SK-N-SH (cell line): ENCODE data around the gene LGI4. TPM values are rescaled to one million over a fixed set of nuclear protein-coding genes. Genes with fewer than 3 reads are reported as not detected.

ENCODE experiments used
- CTCF ChIA-PET: fragments of 300-600, 350-600 bp; formaldehyde crosslinking; extraction: SDS; loops from one replicate; lab custom pipeline; 2021; lab: Yijun Ruan, JAX
- POLR2A ChIA-PET: fragments of 350-600 bp; sonication (Branson Sonifier 250); formaldehyde crosslinking; extraction: SDS; loops from one replicate; lab custom pipeline; 2020; ENCODE audit warnings: antibody characterized with exemption, inconsistent platforms; lab: Yijun Ruan, JAX
- DNase-seq: peaks from one replicate; pipeline ENCODE4 v3.0.0; 2012
- H2AFZ ChIP-seq: fragments of 200-600 bp; sonication (generic); 2 replicates; pipeline ENCODE4 v1.8.1; 2016; ENCODE audit warnings: antibody characterized with exemption, mild to moderate bottlenecking, low read depth
- H3F3A ChIP-seq: fragments of 200-600 bp; sonication (generic); replicated peaks from 2 replicates; pipeline ENCODE3; 2016; ENCODE audit warnings: antibody characterized with exemption, mild to moderate bottlenecking; ENCODE audit not compliant: insufficient read depth
- H3K27ac ChIP-seq, 2 experiments: fragments of 200-500 bp in 1 of 2; fragments of 200-600 bp in 1 of 2; sonication (Bioruptor generic) in 1 of 2; sonication (generic), shearing (Covaris generic) in 1 of 2; 2 replicates each; pipeline versions ENCODE4 v1.5.1 to v1.6.1; 2014 to 2016; ENCODE audit warnings: low read depth in 2 of 2, inconsistent platforms in 1 of 2, low read length in 1 of 2, mild to moderate bottlenecking in 1 of 2, mixed read lengths in 1 of 2
- H3K27me3 ChIP-seq: fragments of 200-600 bp; sonication (generic), shearing (Covaris generic); 2 replicates; pipeline ENCODE4 v1.6.1; 2016; ENCODE audit warnings: mixed run types; ENCODE audit not compliant: insufficient read depth
- H3K36me3 ChIP-seq, 2 experiments: fragments of 200-500 bp in 1 of 2; fragments of 200-600 bp in 1 of 2; sonication (Bioruptor generic) in 1 of 2; sonication (generic) in 1 of 2; replicated peaks in 1 of 2; 2 replicates each; pipeline versions ENCODE3 to v1.5.1; 2014 to 2016; ENCODE audit warnings: low read length in 1 of 2, mild to moderate bottlenecking in 1 of 2; ENCODE audit not compliant: insufficient read depth in 2 of 2, control insufficient read depth in 1 of 2
- H3K4me1 ChIP-seq, 2 experiments: fragments of 200-500 bp in 1 of 2; fragments of 200-600 bp in 1 of 2; sonication (Bioruptor generic) in 1 of 2; sonication (generic), shearing (Covaris generic) in 1 of 2; 2 replicates each; pipeline versions ENCODE4 v1.5.1 to v1.6.1; 2014 to 2016; ENCODE audit warnings: low read depth in 1 of 2, low read length in 1 of 2, mixed run types in 1 of 2; ENCODE audit not compliant: insufficient read depth in 2 of 2, control insufficient read depth in 1 of 2
- H3K4me2 ChIP-seq: fragments of 200-600 bp; sonication (generic), shearing (Covaris generic); 2 replicates; pipeline ENCODE4 v1.6.1; 2017; ENCODE audit warnings: mixed run types
- H3K4me3 ChIP-seq, 2 experiments: fragments of 200-500 bp in 1 of 2; fragments of 200-600 bp in 1 of 2; sonication (Bioruptor generic) in 1 of 2; sonication (generic), shearing (Covaris generic) in 1 of 2; 2 replicates each; pipeline versions ENCODE4 v1.5.1 to v1.8.1; 2014 to 2016; ENCODE audit warnings: low read depth in 2 of 2, inconsistent platforms in 1 of 2, low read length in 1 of 2, mild to moderate bottlenecking in 1 of 2, mixed read lengths in 1 of 2, moderate library complexity in 1 of 2
- H3K79me2 ChIP-seq: fragments of 200-600 bp; sonication (generic); 2 replicates; pipeline ENCODE4 v1.8.1; 2017; ENCODE audit warnings: mild to moderate bottlenecking; ENCODE audit not compliant: insufficient read depth
- H3K9ac ChIP-seq: fragments of 200-600 bp; sonication (generic); 2 replicates; pipeline ENCODE4 v1.6.1; 2017; ENCODE audit warnings: mixed run types
- H3K9me2 ChIP-seq: fragments of 200-600 bp; sonication (generic); 2 replicates; pipeline ENCODE4 v1.6.1; 2017; ENCODE audit warnings: mixed run types
- H3K9me3 ChIP-seq: fragments of 200-600 bp; sonication (generic); 2 replicates; pipeline ENCODE4 v1.6.1; 2017; ENCODE audit warnings: mixed run types, mild to moderate bottlenecking, moderate library complexity
- H4K20me1 ChIP-seq: fragments of 200-600 bp; sonication (generic); 2 replicates; pipeline ENCODE4 v1.6.1; 2017; ENCODE audit warnings: mild to moderate bottlenecking, mixed run types; ENCODE audit not compliant: insufficient read depth
- CHD2 ChIP-seq: fragments of 150-350 bp; IDR thresholded peaks from 2 replicates; pipeline ENCODE4 v1.6.1; 2018; ENCODE audit warnings: low read length; ENCODE audit not compliant: partially characterized antibody
- ELF1 ChIP-seq: IDR thresholded peaks from 2 replicates; pipeline ENCODE4 v1.4.0; 2012
- EP300 ChIP-seq, 2 experiments: IDR thresholded peaks; 2 replicates each; pipeline versions ENCODE4 v1.4.0 to v1.6.1; 2012; ENCODE audit warnings: borderline replicate concordance in 1 of 2, low read depth in 1 of 2, low read length in 1 of 2
- EZH2phosphoT487 ChIP-seq: fragments of 200-600 bp; sonication (generic); IDR thresholded peaks from 2 replicates; pipeline ENCODE4 v1.6.1; 2017; ENCODE audit warnings: low read depth, mixed run types, mild to moderate bottlenecking, antibody characterized with exemption, moderate library complexity, borderline replicate concordance
- FOSL2 ChIP-seq: IDR thresholded peaks from 2 replicates; pipeline ENCODE4 v1.4.0; 2012; ENCODE audit warnings: low read depth, mild to moderate bottlenecking, moderate library complexity, borderline replicate concordance
- FOXJ3 ChIP-seq: sonication (generic); formaldehyde crosslinking; IDR thresholded peaks from 2 replicates; pipeline ENCODE4 v1.5.1; 2020; ENCODE audit warnings: mild to moderate bottlenecking, missing genetic modification reagents
- FOXM1 ChIP-seq: IDR thresholded peaks from 2 replicates; pipeline ENCODE4 v1.4.0; 2012; ENCODE audit warnings: low read depth, mild to moderate bottlenecking
- GABPA ChIP-seq: IDR thresholded peaks from 2 replicates; pipeline ENCODE4 v1.4.0; 2012; ENCODE audit warnings: low read depth, mild to moderate bottlenecking
- GATA2 ChIP-seq: sonication (generic); formaldehyde crosslinking; IDR thresholded peaks from 2 replicates; pipeline ENCODE4 v1.5.0; 2020; ENCODE audit warnings: mild to moderate bottlenecking, missing genetic modification reagents
- IRF3 ChIP-seq: fragments of 150-350 bp; IDR thresholded peaks from 2 replicates; pipeline ENCODE4 v1.6.1; 2016; ENCODE audit warnings: mild to moderate bottlenecking, low read depth, low read length
- JUND ChIP-seq: IDR thresholded peaks from 2 replicates; pipeline ENCODE4 v1.4.0; 2012
- MAX ChIP-seq: IDR thresholded peaks from 2 replicates; pipeline ENCODE4 v1.4.0; 2012; ENCODE audit warnings: low read depth
- MEF2A ChIP-seq: IDR thresholded peaks from 2 replicates; pipeline ENCODE4 v1.4.0; 2012; ENCODE audit warnings: low read depth, borderline replicate concordance
- MXI1 ChIP-seq: IDR thresholded peaks from 2 replicates; pipeline ENCODE4 v1.6.1; 2012; ENCODE audit warnings: mild to moderate bottlenecking, low read depth, low read length, improper control_type of control experiment
- NRF1 ChIP-seq: IDR thresholded peaks from 2 replicates; pipeline ENCODE4 v1.6.1; 2012; ENCODE audit warnings: low read depth, mild to moderate bottlenecking, low read length
- PBX3 ChIP-seq: IDR thresholded peaks from 2 replicates; pipeline ENCODE4; 2012
- POLR2AphosphoS5 ChIP-seq: IDR thresholded peaks from 2 replicates; pipeline ENCODE4 v1.6.1; 2012; ENCODE audit warnings: low read depth, low read length
- RAD21 ChIP-seq: IDR thresholded peaks from 2 replicates; pipeline ENCODE4 v1.6.1; 2012; ENCODE audit warnings: mild to moderate bottlenecking, low read length
- RCOR1 ChIP-seq: fragments of 150-350 bp; IDR thresholded peaks from 2 replicates; pipeline ENCODE4 v1.6.1; 2017; ENCODE audit warnings: antibody characterized with exemption, low read length
- SIN3A ChIP-seq: IDR thresholded peaks from 2 replicates; pipeline ENCODE4 v1.6.1; 2012; ENCODE audit warnings: low read depth, mild to moderate bottlenecking, low read length, moderate library complexity, borderline replicate concordance
- SMC3 ChIP-seq: IDR thresholded peaks from 2 replicates; pipeline ENCODE4 v1.6.1; 2012; ENCODE audit warnings: low read depth, low read length, improper control_type of control experiment
- TAF1 ChIP-seq: IDR thresholded peaks from 2 replicates; pipeline ENCODE4 v1.6.1; 2012; ENCODE audit warnings: low read depth, mild to moderate bottlenecking, low read length, moderate library complexity, borderline replicate concordance
- TCF12 ChIP-seq: IDR thresholded peaks from 2 replicates; pipeline ENCODE4 v1.4.0; 2012
- TEAD4 ChIP-seq: IDR thresholded peaks from 2 replicates; pipeline ENCODE4 v1.4.0; 2012; ENCODE audit warnings: mild to moderate bottlenecking, borderline replicate concordance; ENCODE audit not compliant: insufficient read depth
- USF1 ChIP-seq: IDR thresholded peaks from 2 replicates; pipeline ENCODE4 v1.4.0; 2012; ENCODE audit warnings: low read depth, borderline replicate concordance
- WGBS: methylation state at CpG from one replicate; pipeline ENCODE4 v1.1.6; 2017; ENCODE audit warnings: low lambda C conversion rate; 5-methylcytosine and 5-hydroxymethylcytosine counted together
- polyA plus RNA-seq, 3 experiments: library from polyadenylated mRNA; depleted of rRNA; stranded (reverse); fragments of >200 nt; gene quantifications; 2 replicates each; pipeline ENCODE4 v1.2.3, GENCODE V29; 2012
- TF ChIP-seq, protein P1 (sequence below): fragments of 200-600 bp; sonication (generic); IDR thresholded peaks from 2 replicates; pipeline ENCODE4 v1.6.1; 2017; ENCODE audit warnings: antibody characterized with exemption, mild to moderate bottlenecking, moderate library complexity
- TF ChIP-seq, protein P2 (sequence below): IDR thresholded peaks from 2 replicates; pipeline ENCODE4 v1.4.0; 2012; ENCODE audit warnings: low read depth, borderline replicate concordance

LGI4 gene
- polyA plus RNA-seq, 1 of the 3 experiments (the other 2 are of a cell fraction) = 0.05 TPM

GRCh38 chr19:35124098-35125060 is 10.5 kb downstream of the LGI4 start:
- Histone ChIP-seq H3K36me3 (no peaks in the 10 kb centered on the region), H2AFZ (peak overlapping the region; percentile 96), H3K9me2 (no peaks in the 10 kb centered on the region), H3K27ac (peak overlapping the region in 1 of 2 experiments; percentile 71; a peak in 1 of 4 replicates), H3K4me1 (peaks cover 0 to 8% of the 10 kb centered on the region in 2 experiments; a peak in 1 of 4 replicates), H3K4me3 (peak overlapping the region; percentile 57 to 65), H3K4me2 (peak overlapping the region; percentile 89), H3K9me3 (no peaks in the 10 kb centered on the region), H3F3A (no peaks in the 10 kb centered on the region), H3K27me3 (no peaks in the 10 kb centered on the region; the same call in 1 of the 2 replicates), H4K20me1 (no peaks in the 10 kb centered on the region), H3K9ac (peak overlapping the region; percentile 61; the same call in 1 of the 2 replicates), H3K79me2 (no peaks in the 10 kb centered on the region)
- ChIA-PET POLR2A (no interaction called here), CTCF (interaction anchor here (1.0 to 7.5 kb wide), 9 partner anchors 8 to 145 kb away, joined by 3 to 60 read pairs (median 9); partner anchors contain the start of genes FXYD1, FXYD3, FXYD7 and LGI4)
- DNase-seq = peak; percentile 98
- WGBS = 33% methylated on average over 18 of the region's 42 CpGs
- peak; percentile 46 for TF ChIP-seq CHD2
- TF ChIP-seq, protein P1, sequence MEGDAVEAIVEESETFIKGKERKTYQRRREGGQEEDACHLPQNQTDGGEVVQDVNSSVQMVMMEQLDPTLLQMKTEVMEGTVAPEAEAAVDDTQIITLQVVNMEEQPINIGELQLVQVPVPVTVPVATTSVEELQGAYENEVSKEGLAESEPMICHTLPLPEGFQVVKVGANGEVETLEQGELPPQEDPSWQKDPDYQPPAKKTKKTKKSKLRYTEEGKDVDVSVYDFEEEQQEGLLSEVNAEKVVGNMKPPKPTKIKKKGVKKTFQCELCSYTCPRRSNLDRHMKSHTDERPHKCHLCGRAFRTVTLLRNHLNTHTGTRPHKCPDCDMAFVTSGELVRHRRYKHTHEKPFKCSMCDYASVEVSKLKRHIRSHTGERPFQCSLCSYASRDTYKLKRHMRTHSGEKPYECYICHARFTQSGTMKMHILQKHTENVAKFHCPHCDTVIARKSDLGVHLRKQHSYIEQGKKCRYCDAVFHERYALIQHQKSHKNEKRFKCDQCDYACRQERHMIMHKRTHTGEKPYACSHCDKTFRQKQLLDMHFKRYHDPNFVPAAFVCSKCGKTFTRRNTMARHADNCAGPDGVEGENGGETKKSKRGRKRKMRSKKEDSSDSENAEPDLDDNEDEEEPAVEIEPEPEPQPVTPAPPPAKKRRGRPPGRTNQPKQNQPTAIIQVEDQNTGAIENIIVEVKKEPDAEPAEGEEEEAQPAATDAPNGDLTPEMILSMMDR = no peak
- no peak for TF ChIP-seq TAF1
- no peak for TF ChIP-seq RAD21
- no peak for TF ChIP-seq SMC3
- no peak for TF ChIP-seq FOSL2
- no peak for TF ChIP-seq MXI1
- no peak for TF ChIP-seq JUND
- no peak for TF ChIP-seq TCF12
- no peak for TF ChIP-seq EP300 (IDR thresholded peaks at IDR 0.05; ENCODE audit: borderline replicate concordance in 1 of 2, low read depth in 1 of 2, low read length in 1 of 2)
- no peak for TF ChIP-seq FOXM1
- TF ChIP-seq FOXJ3 = no peak
- TF ChIP-seq ELF1 = no peak
- TF ChIP-seq SIN3A = no peak
- no peak for TF ChIP-seq GATA2
- no peak for TF ChIP-seq GABPA
- no peak for TF ChIP-seq USF1
- TF ChIP-seq RCOR1 = no peak
- TF ChIP-seq PBX3 = no peak
- TF ChIP-seq, protein P2, sequence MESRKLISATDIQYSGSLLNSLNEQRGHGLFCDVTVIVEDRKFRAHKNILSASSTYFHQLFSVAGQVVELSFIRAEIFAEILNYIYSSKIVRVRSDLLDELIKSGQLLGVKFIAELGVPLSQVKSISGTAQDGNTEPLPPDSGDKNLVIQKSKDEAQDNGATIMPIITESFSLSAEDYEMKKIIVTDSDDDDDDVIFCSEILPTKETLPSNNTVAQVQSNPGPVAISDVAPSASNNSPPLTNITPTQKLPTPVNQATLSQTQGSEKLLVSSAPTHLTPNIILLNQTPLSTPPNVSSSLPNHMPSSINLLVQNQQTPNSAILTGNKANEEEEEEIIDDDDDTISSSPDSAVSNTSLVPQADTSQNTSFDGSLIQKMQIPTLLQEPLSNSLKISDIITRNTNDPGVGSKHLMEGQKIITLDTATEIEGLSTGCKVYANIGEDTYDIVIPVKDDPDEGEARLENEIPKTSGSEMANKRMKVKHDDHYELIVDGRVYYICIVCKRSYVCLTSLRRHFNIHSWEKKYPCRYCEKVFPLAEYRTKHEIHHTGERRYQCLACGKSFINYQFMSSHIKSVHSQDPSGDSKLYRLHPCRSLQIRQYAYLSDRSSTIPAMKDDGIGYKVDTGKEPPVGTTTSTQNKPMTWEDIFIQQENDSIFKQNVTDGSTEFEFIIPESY = no peak
- no peak for TF ChIP-seq MEF2A
- TF ChIP-seq POLR2AphosphoS5 = peak; percentile 77
- TF ChIP-seq NRF1 = peak; percentile 98
- no peak for TF ChIP-seq TEAD4
- TF ChIP-seq EZH2phosphoT487 = no peak
- TF ChIP-seq MAX = peak; percentile 67
- no peak for TF ChIP-seq IRF3
